Liver (tissue), 9 donors: ENCODE data around the gene PDLIM7. TPM values are rescaled to one million over a fixed set of nuclear protein-coding genes. Genes with fewer than 3 reads are reported as not detected.

Experiments
- DNase-seq: peaks from one replicate; pipeline ENCODE4 v3.0.0-alpha.2; 2017; ENCODE audit warnings: low spot score
- H3K27ac ChIP-seq, 2 donors: one replicate each; pipeline ENCODE4 v1.7.0; 2013; ENCODE audit warnings: inconsistent platforms in 2 of 2, low read length in 2 of 2, control low read depth in 1 of 2, low read depth in 1 of 2, mild to moderate bottlenecking in 1 of 2
- H3K27me3 ChIP-seq, 4 donors: one replicate each; pipeline versions ENCODE4 v1.6.1 to v1.7.0; 2013; ENCODE audit warnings: low read length in 3 of 4, inconsistent platforms in 1 of 4, mild to moderate bottlenecking in 1 of 4, moderate library complexity in 1 of 4; ENCODE audit not compliant: control insufficient read depth in 4 of 4, insufficient read depth in 4 of 4
- H3K36me3 ChIP-seq, 4 donors: one replicate each; pipeline versions ENCODE4 v1.6.1 to v1.7.0; 2013; ENCODE audit warnings: low read length in 3 of 4, mild to moderate bottlenecking in 3 of 4, low read depth in 1 of 4, moderate library complexity in 1 of 4; ENCODE audit not compliant: control insufficient read depth in 4 of 4, insufficient read depth in 3 of 4
- H3K4me1 ChIP-seq, 4 donors: one replicate each; pipeline versions ENCODE4 v1.6.1 to v1.7.0; 2013; ENCODE audit warnings: low read length in 3 of 4, mild to moderate bottlenecking in 3 of 4, moderate library complexity in 1 of 4; ENCODE audit not compliant: control insufficient read depth in 4 of 4, insufficient read depth in 4 of 4
- H3K4me3 ChIP-seq, 3 donors: one replicate each; pipeline versions ENCODE4 v1.6.1 to v1.7.0; 2013; ENCODE audit warnings: low read length in 3 of 3, control low read depth in 1 of 3, low read depth in 1 of 3, mild to moderate bottlenecking in 1 of 3
- H3K9ac ChIP-seq, 2 donors: one replicate each; pipeline ENCODE4 v1.7.0; 2013; ENCODE audit warnings: low read length in 2 of 2, mild to moderate bottlenecking in 2 of 2, moderate library complexity in 2 of 2, control low read depth in 1 of 2, low read depth in 1 of 2
- H3K9me3 ChIP-seq, 4 donors: one replicate each; pipeline versions ENCODE4 v1.6.1 to v1.7.0; 2013; ENCODE audit warnings: low read length in 3 of 4; ENCODE audit not compliant: control insufficient read depth in 4 of 4
- HNF4A ChIP-seq, 2 donors: conservative IDR thresholded peaks; 2 replicates each; pipeline ENCODE4 v1.6.1; 2016; ENCODE audit warnings: antibody characterized with exemption in 2 of 2, mild to moderate bottlenecking in 2 of 2
- TAF1 ChIP-seq: conservative IDR thresholded peaks from 2 replicates; pipeline ENCODE4 v1.6.1; 2016; ENCODE audit warnings: antibody characterized with exemption, mild to moderate bottlenecking
- YY1 ChIP-seq: IDR thresholded peaks from 2 replicates; pipeline ENCODE4 v1.6.1; 2016; ENCODE audit warnings: antibody characterized with exemption, mild to moderate bottlenecking
- WGBS: extraction: QIAGEN DNeasy Blood & Tissue Kit; methylation state at CpG from one replicate; pipeline ENCODE4 v1.1.7; 2013; 5-methylcytosine and 5-hydroxymethylcytosine counted together
- polyA plus RNA-seq, 2 donors: library from polyadenylated mRNA; stranded (reverse) in 1 of 2; unstranded in 1 of 2; fragments of 200-250 nt in 1 of 2; fragments of >200 nt in 1 of 2; fragmentation: Nextera tagmentation in 1 of 2; extraction: Ambion mirVana in 1 of 2; gene quantifications; one replicate each; pipeline versions ENCODE4 v1.2.1 to v1.2.3, GENCODE V29; 2013 to 2015
- total RNA-seq, 2 donors: library from RNA; depleted of rRNA; stranded (reverse); fragments of >200 nt; gene quantifications; one replicate each; pipeline ENCODE4 v1.2.3, GENCODE V29; 2014
- TF ChIP-seq, protein P1 (sequence below): IDR thresholded peaks from 2 replicates; pipeline ENCODE4 v1.6.1; 2016; ENCODE audit warnings: antibody characterized with exemption, mild to moderate bottlenecking
- TF ChIP-seq, protein P2 (sequence below): IDR thresholded peaks from 2 replicates; pipeline ENCODE4 v1.6.1; 2016; ENCODE audit warnings: antibody characterized with exemption
- TF ChIP-seq, protein P3 (sequence below): IDR thresholded peaks from 2 replicates; pipeline ENCODE4 v1.6.1; 2016; ENCODE audit warnings: antibody characterized with exemption
- donor health status: healthy.
- donor health status: healthy.
- donor health status: healthy.
- donor health status: healthy.
- donor health status: healthy.

PDLIM7 gene
- total and polyA plus RNA-seq, 4 donors, result 5.5 to 36.0 (median 8.5) TPM

DNA sequence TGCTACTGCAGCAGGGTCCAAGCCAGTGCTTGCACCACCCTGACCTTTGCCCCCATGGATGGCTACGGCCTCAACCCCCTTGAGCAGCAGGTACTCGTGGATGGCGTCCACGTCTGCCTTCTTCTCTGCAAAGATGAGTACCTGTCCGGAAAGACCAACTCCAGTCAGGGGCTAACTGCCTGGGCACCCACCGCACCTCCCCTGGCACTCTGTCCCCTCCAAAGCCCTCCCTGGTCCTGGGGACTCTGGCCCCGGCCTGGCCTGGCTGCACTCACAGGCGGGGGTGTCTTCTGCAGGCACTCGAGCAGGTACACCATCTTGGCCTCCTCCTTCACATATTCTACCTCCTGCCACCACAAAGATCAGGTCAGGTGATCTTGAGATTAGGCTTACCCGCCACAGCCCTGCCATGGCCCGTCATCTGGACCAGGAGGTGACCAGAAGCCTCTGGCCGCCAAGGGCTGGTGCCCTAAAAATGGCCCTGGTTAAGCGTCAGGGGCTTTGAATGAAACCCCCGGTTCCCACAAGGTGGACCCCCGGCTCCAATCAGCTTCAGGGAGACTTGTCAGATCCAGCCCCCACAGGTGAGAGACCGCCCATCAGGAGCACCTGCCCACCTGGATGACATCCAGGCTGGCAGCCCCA, 15.5 kb upstream of the PDLIM7 start:
- WGBS, result 87% methylated on average over 16 of the region's 16 CpGs
- H3K9ac ChIP-seq, result no peak overlapping the region
- no peak overlapping the region for H3K27ac ChIP-seq
- H3K4me1 ChIP-seq, result peaks cover 6 to 38% (median 16%) of the 10 kb centered on the region in 4 donors
- no peak overlapping the region for H3K4me3 ChIP-seq
- no peaks in the 10 kb centered on the region for H3K27me3 ChIP-seq
- TF ChIP-seq, protein P1, sequence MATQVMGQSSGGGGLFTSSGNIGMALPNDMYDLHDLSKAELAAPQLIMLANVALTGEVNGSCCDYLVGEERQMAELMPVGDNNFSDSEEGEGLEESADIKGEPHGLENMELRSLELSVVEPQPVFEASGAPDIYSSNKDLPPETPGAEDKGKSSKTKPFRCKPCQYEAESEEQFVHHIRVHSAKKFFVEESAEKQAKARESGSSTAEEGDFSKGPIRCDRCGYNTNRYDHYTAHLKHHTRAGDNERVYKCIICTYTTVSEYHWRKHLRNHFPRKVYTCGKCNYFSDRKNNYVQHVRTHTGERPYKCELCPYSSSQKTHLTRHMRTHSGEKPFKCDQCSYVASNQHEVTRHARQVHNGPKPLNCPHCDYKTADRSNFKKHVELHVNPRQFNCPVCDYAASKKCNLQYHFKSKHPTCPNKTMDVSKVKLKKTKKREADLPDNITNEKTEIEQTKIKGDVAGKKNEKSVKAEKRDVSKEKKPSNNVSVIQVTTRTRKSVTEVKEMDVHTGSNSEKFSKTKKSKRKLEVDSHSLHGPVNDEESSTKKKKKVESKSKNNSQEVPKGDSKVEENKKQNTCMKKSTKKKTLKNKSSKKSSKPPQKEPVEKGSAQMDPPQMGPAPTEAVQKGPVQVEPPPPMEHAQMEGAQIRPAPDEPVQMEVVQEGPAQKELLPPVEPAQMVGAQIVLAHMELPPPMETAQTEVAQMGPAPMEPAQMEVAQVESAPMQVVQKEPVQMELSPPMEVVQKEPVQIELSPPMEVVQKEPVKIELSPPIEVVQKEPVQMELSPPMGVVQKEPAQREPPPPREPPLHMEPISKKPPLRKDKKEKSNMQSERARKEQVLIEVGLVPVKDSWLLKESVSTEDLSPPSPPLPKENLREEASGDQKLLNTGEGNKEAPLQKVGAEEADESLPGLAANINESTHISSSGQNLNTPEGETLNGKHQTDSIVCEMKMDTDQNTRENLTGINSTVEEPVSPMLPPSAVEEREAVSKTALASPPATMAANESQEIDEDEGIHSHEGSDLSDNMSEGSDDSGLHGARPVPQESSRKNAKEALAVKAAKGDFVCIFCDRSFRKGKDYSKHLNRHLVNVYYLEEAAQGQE, result no peak
- TF ChIP-seq HNF4A (conservative IDR thresholded peaks at IDR 0.05), result peak in 1 of 2 donors; percentile 22
- H3K36me3 ChIP-seq, result peaks cover 12 to 49% (median 14%) of the 10 kb centered on the region in 4 donors
- no peaks in the 10 kb centered on the region for H3K9me3 ChIP-seq
- DNase-seq, result no peak

DNA sequence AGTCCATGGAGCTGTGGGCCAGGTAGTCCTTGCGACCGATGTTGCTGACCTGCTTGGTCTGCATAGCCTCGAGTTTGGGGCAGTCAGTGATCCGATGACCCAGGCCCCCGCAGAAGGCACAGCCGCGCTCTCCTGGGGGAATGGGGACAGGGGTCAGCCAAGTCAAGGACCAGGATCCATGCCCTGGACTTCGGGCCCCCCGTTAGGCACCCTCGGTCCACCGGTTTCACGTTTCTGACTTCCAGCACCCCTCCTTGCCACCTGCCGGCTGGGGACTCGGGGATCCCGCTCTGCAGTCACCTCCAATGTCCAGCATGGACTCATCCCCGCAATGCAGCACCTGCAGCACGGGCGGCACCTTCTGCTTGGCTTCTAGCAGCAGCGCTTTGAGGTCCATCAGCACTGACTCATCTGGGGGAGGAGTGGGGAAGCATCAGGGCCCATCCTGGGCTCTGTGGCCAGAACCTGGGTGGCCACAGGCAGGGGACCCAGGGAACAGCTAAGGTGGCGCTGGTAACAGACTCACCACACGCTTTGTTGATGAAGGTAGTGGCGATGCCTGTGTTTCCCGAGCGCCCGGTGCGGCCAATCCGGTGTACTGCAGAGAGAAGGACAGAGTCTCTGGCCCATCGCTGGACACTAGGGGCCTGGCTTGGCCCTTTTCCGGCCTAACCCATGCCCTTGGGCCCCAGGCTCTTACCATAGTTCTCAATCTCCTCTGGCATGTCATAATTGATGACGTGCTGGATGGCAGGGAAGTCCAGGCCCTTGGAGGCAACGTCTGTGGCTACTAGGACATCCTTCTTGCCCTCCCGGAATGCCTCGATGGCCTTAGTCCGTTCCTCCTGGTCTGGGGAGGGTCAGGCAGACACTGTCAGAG, 14.6 kb upstream of the PDLIM7 start:
- H3K27me3 ChIP-seq, result no peaks in the 10 kb centered on the region
- no peak overlapping the region for H3K9ac ChIP-seq
- no peaks in the 10 kb centered on the region for H3K9me3 ChIP-seq
- H3K4me1 ChIP-seq, result peaks cover 6 to 32% (median 14%) of the 10 kb centered on the region in 4 donors
- H3K4me3 ChIP-seq, result no peak overlapping the region
- whole genome bisulfite sequencing, result 96% methylated on average over 34 of the region's 34 CpGs
- DNase-seq, result no peak
- peaks cover 12 to 49% (median 14%) of the 10 kb centered on the region in 4 donors for H3K36me3 ChIP-seq
- no peak overlapping the region for H3K27ac ChIP-seq
- TF ChIP-seq, protein P2, sequence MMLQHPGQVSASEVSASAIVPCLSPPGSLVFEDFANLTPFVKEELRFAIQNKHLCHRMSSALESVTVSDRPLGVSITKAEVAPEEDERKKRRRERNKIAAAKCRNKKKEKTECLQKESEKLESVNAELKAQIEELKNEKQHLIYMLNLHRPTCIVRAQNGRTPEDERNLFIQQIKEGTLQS, result no peak
- TF ChIP-seq TAF1 (no peak), YY1 (no peak)
- TF ChIP-seq, protein P3, sequence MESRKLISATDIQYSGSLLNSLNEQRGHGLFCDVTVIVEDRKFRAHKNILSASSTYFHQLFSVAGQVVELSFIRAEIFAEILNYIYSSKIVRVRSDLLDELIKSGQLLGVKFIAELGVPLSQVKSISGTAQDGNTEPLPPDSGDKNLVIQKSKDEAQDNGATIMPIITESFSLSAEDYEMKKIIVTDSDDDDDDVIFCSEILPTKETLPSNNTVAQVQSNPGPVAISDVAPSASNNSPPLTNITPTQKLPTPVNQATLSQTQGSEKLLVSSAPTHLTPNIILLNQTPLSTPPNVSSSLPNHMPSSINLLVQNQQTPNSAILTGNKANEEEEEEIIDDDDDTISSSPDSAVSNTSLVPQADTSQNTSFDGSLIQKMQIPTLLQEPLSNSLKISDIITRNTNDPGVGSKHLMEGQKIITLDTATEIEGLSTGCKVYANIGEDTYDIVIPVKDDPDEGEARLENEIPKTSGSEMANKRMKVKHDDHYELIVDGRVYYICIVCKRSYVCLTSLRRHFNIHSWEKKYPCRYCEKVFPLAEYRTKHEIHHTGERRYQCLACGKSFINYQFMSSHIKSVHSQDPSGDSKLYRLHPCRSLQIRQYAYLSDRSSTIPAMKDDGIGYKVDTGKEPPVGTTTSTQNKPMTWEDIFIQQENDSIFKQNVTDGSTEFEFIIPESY, result no peak
- TF ChIP-seq, protein P1, result no peak
